Neural cell (in vitro differentiated cells): ENCODE measurements around the gene GDPD3. TPM values are rescaled to one million over a fixed set of nuclear protein-coding genes. Genes with fewer than 3 reads are reported as not detected.
"Not testable (repeated sequence)": the region's sequence is repeated elsewhere in the genome, so short reads cannot be mapped to it uniquely, and the experiment has no call there.

Source experiments
- H2AFZ ChIP-seq: fragments of 200-600, 300-800 bp; sonication (generic), shearing (Covaris generic); 2 replicates; pipeline ENCODE4 v1.6.0; 2014; ENCODE audit warnings: low read depth, mild to moderate bottlenecking, antibody characterized with exemption, low read length, moderate library complexity
- H3F3A ChIP-seq: fragments of 200-600 bp; shearing (Covaris generic); 2 replicates; pipeline ENCODE4 v1.6.1; 2016; ENCODE audit warnings: mild to moderate bottlenecking, moderate library complexity, mixed read lengths, antibody characterized with exemption, low read length; ENCODE audit not compliant: insufficient read depth, poor library complexity, severe bottlenecking
- H3K27ac ChIP-seq: fragments of 200-600, 300-800 bp; sonication (generic), shearing (Covaris generic); 2 replicates; pipeline ENCODE4 v1.5.1; 2014; ENCODE audit warnings: mild to moderate bottlenecking, low read length, moderate library complexity
- H3K27me3 ChIP-seq: fragments of 300-800, 200-600 bp; sonication (generic), shearing (Covaris generic); 2 replicates; pipeline ENCODE4 v1.6.0; 2014; ENCODE audit warnings: mild to moderate bottlenecking, low read depth, low read length, moderate library complexity; ENCODE audit not compliant: insufficient read depth
- H3K36me3 ChIP-seq: fragments of 300-800, 200-600 bp; sonication (generic), shearing (Covaris generic); 2 replicates; pipeline ENCODE4 v1.5.1; 2014; ENCODE audit warnings: mild to moderate bottlenecking, antibody characterized with exemption, low read length, moderate library complexity; ENCODE audit not compliant: insufficient read depth
- H3K4me2 ChIP-seq: fragments of 300-800, 200-600 bp; sonication (generic), shearing (Covaris generic); 2 replicates; pipeline ENCODE4 v1.6.0; 2014; ENCODE audit warnings: mild to moderate bottlenecking, low read length
- H3K4me3 ChIP-seq: fragments of 300-800, 200-600 bp; sonication (generic), shearing (Covaris generic); 2 replicates; pipeline ENCODE4 v1.5.1; 2014; ENCODE audit warnings: mild to moderate bottlenecking, low read length, moderate library complexity
- H3K79me2 ChIP-seq: fragments of 200-600 bp; shearing (Covaris generic); replicated peaks from 2 replicates; pipeline ENCODE4 v1.6.0; 2014; ENCODE audit warnings: mild to moderate bottlenecking, low read length, moderate library complexity; ENCODE audit not compliant: insufficient read depth
- H3K9ac ChIP-seq: fragments of 300-800, 200-600 bp; sonication (generic), shearing (Covaris generic); 2 replicates; pipeline ENCODE4 v1.6.1; 2016; ENCODE audit warnings: mild to moderate bottlenecking, low read length, mixed read lengths
- H3K9me2 ChIP-seq: fragments of 200-600 bp; shearing (Covaris generic); 2 replicates; pipeline ENCODE4 v1.6.1; 2016; ENCODE audit warnings: mild to moderate bottlenecking, low read length, mixed read lengths; ENCODE audit not compliant: insufficient read depth
- H3K9me3 ChIP-seq: fragments of 200-600, 300-800 bp; sonication (generic), shearing (Covaris generic); 2 replicates; pipeline ENCODE4 v1.6.1; 2016; ENCODE audit warnings: mild to moderate bottlenecking, mixed run types, low read length, moderate library complexity, mixed read lengths
- H4K20me1 ChIP-seq: fragments of 200-600 bp; shearing (Covaris generic); 2 replicates; pipeline ENCODE4 v1.6.1; 2016; ENCODE audit warnings: mild to moderate bottlenecking, mixed run types; ENCODE audit not compliant: insufficient read depth
- CTCF ChIP-seq: fragments of 450-650 bp; IDR thresholded peaks from 2 replicates; pipeline ENCODE4 v1.5.1; 2014; ENCODE audit warnings: antibody characterized with exemption, mild to moderate bottlenecking, moderate library complexity; ENCODE audit not compliant: poor library complexity, severe bottlenecking
- EP300 ChIP-seq: fragments of 450-650 bp; conservative IDR thresholded peaks from 2 replicates; pipeline ENCODE4 v1.6.1; 2014; ENCODE audit warnings: antibody characterized with exemption, mild to moderate bottlenecking, moderate library complexity; ENCODE audit not compliant: poor library complexity, severe bottlenecking
- EZH2 ChIP-seq: fragments of 200-600, 300-800 bp; shearing (Covaris generic), sonication (generic); IDR thresholded peaks from 2 replicates; pipeline ENCODE4 v1.6.1; 2014; ENCODE audit warnings: antibody characterized with exemption, low read length, borderline replicate concordance, mild to moderate bottlenecking; ENCODE audit not compliant: insufficient read depth, poor library complexity, severe bottlenecking
- MXI1 ChIP-seq: fragments of 450-650 bp; conservative IDR thresholded peaks from 2 replicates; pipeline ENCODE4 v1.6.1; 2014; ENCODE audit warnings: antibody characterized with exemption, mild to moderate bottlenecking; ENCODE audit not compliant: poor library complexity, severe bottlenecking
- POLR2AphosphoS5 ChIP-seq: IDR thresholded peaks from 2 replicates; pipeline ENCODE4 v1.6.1; 2012
- RAD21 ChIP-seq: fragments of 450-650 bp; conservative IDR thresholded peaks from 2 replicates; pipeline ENCODE4 v1.6.1; 2014; ENCODE audit warnings: antibody characterized with exemption, mild to moderate bottlenecking, moderate library complexity
- REST ChIP-seq: IDR thresholded peaks from 2 replicates; pipeline ENCODE4 v1.6.1; 2012; ENCODE audit warnings: borderline replicate concordance
- SMC3 ChIP-seq: fragments of 450-650 bp; conservative IDR thresholded peaks from 2 replicates; pipeline ENCODE4 v1.6.1; 2014; ENCODE audit warnings: antibody characterized with exemption, mild to moderate bottlenecking, moderate library complexity; ENCODE audit not compliant: poor library complexity
- TAF1 ChIP-seq: IDR thresholded peaks from 2 replicates; pipeline ENCODE4 v1.6.1; 2012; ENCODE audit warnings: low read depth
- polyA plus RNA-seq: library from polyadenylated mRNA; depleted of rRNA; stranded (reverse); fragments of >200 nt; gene quantifications from 2 replicates; pipeline ENCODE4 v1.2.3, GENCODE V29; 2014

The GDPD3 gene
- polyA plus RNA-seq, 1 donor from 2014 or later = 2.7 TPM

GRCh38 chr16:30115238-30115637 is 1.9 kb upstream of the GDPD3 start:
- Histone ChIP-seq H3K4me3 (no peak overlapping the region), H3K9me2 (no peaks in the 10 kb centered on the region), H3F3A (no peaks in the 10 kb centered on the region), H2AFZ (no peak overlapping the region), H3K36me3 (no peaks in the 10 kb centered on the region), H3K27me3 (no peaks in the 10 kb centered on the region), H4K20me1 (no peaks in the 10 kb centered on the region), H3K79me2 (no peaks in the 10 kb centered on the region), H3K9me3 (no peaks in the 10 kb centered on the region), H3K4me2 (no peak overlapping the region), H3K9ac (no peak overlapping the region), H3K27ac (no peak overlapping the region)
- TF ChIP-seq RAD21 = no peak
- no peak for TF ChIP-seq MXI1
- TF ChIP-seq SMC3 = no peak
- TF ChIP-seq REST = no peak
- TF ChIP-seq EZH2 = no peak
- no peak for TF ChIP-seq POLR2AphosphoS5
- TF ChIP-seq CTCF = no peak
- TF ChIP-seq TAF1 = no peak
- TF ChIP-seq EP300 = no peak

GRCh38 chr16:30114833-30115232 is 1.5 kb upstream of the GDPD3 start:
- not testable (repeated sequence) for H3K9me2 ChIP-seq, H3K4me3 ChIP-seq, H4K20me1 ChIP-seq, H3K9ac ChIP-seq, H3K27me3 ChIP-seq, H3K36me3 ChIP-seq, H2AFZ ChIP-seq, H3K4me2 ChIP-seq, H3K9me3 ChIP-seq, H3F3A ChIP-seq, H3K27ac ChIP-seq, H3K79me2 ChIP-seq

GRCh38 chr16:30114411-30114810 is 1.1 kb upstream of the GDPD3 start:
- TF ChIP-seq POLR2AphosphoS5 (no peak), MXI1 (no peak), CTCF (no peak), SMC3 (no peak), RAD21 (no peak), TAF1 (no peak), EP300 (no peak), EZH2 (no peak), REST (no peak)
- Histone ChIP-seq H3K27me3 (no peaks in the 10 kb centered on the region), H3K27ac (no peak overlapping the region), H3K79me2 (no peaks in the 10 kb centered on the region), H3K9ac (no peak overlapping the region), H3K36me3 (no peaks in the 10 kb centered on the region), H4K20me1 (no peaks in the 10 kb centered on the region), H3K9me2 (no peaks in the 10 kb centered on the region), H3K4me2 (no peak overlapping the region), H3F3A (no peaks in the 10 kb centered on the region), H2AFZ (no peak overlapping the region), H3K9me3 (no peaks in the 10 kb centered on the region), H3K4me3 (no peak overlapping the region)
